H1 (cell line): ENCODE data around the gene STX8. TPM values are rescaled to one million over a fixed set of nuclear protein-coding genes. Genes with fewer than 3 reads are reported as not detected.

ENCODE experiments used
- CTCF ChIA-PET: fragments of 300-600 bp; sonication (Branson Sonifier 250); formaldehyde crosslinking; loops from one replicate; lab custom pipeline; 2021; ENCODE audit not compliant: partially characterized antibody; lab: Charles Lee
- POLR2A ChIA-PET: fragments of 300-600 bp; sonication (Branson Sonifier 250); formaldehyde crosslinking; loops from one replicate; lab custom pipeline; 2021; ENCODE audit warnings: inconsistent platforms; ENCODE audit not compliant: partially characterized antibody; lab: Charles Lee
- DNase-seq, 2 experiments: peaks; one replicate each; pipeline versions ENCODE4 v3.0.0 to v3.0.0-alpha.2; 2010 to 2022; ENCODE audit warnings: low spot score in 2 of 2, low read depth in 1 of 2, mixed read lengths in 1 of 2
- FAIRE-seq: peaks from 2 replicates; lab custom pipeline; 2011; peaks lifted over from hg19 to GRCh38; lab: Jason Lieb, UNC
- H2AFZ ChIP-seq: 2 replicates; pipeline ENCODE4 v1.8.1; 2012; ENCODE audit warnings: low read length, inconsistent platforms
- H2AK5ac ChIP-seq: 2 replicates; pipeline ENCODE4 v1.6.1; 2013; ENCODE audit warnings: low read depth, low read length
- H2BK120ac ChIP-seq: replicated peaks from 2 replicates; pipeline ENCODE3; 2013; ENCODE audit warnings: low read depth, low read length, inconsistent platforms
- H2BK12ac ChIP-seq: 2 replicates; pipeline ENCODE4 v1.6.1; 2013; ENCODE audit warnings: low read depth, low read length
- H2BK15ac ChIP-seq: 2 replicates; pipeline ENCODE4 v1.6.1; 2013; ENCODE audit warnings: low read length
- H2BK20ac ChIP-seq: 2 replicates; pipeline ENCODE4 v1.6.1; 2013; ENCODE audit warnings: low read length
- H2BK5ac ChIP-seq: 2 replicates; pipeline ENCODE4 v1.6.1; 2013; ENCODE audit warnings: low read depth, low read length
- H3K14ac ChIP-seq: 2 replicates; pipeline ENCODE4 v1.6.1; 2013; ENCODE audit warnings: inconsistent platforms; ENCODE audit not compliant: insufficient read length
- H3K18ac ChIP-seq: 2 replicates; pipeline ENCODE4 v1.6.1; 2013; ENCODE audit warnings: low read length; ENCODE audit errors: extremely low read depth
- H3K23ac ChIP-seq: 2 replicates; pipeline ENCODE4 v1.6.1; 2013; ENCODE audit warnings: inconsistent platforms; ENCODE audit not compliant: insufficient read length
- H3K23me2 ChIP-seq: 2 replicates; pipeline ENCODE4 v1.6.1; 2013; ENCODE audit warnings: low read depth, low read length
- H3K27ac ChIP-seq: 2 replicates; pipeline ENCODE4 v1.6.1; 2011; ENCODE audit warnings: low read depth, low read length, inconsistent platforms
- H3K27me3 ChIP-seq, 4 experiments: replicated peaks in 1 of 4; 1 replicate in 1 of 4; 2 replicates in 3 of 4; pipeline versions ENCODE4 v1.6.1 to v1.8.1; 2011 to 2013; ENCODE audit warnings: low read length in 3 of 4, mild to moderate bottlenecking in 3 of 4, inconsistent platforms in 2 of 4, mixed read lengths in 2 of 4, moderate library complexity in 1 of 4; ENCODE audit not compliant: control insufficient read depth in 3 of 4, insufficient read depth in 3 of 4; ENCODE audit errors: extremely low read depth in 1 of 4
- H3K36me3 ChIP-seq, 4 experiments: 2 replicates each; pipeline versions ENCODE4 v1.6.1 to v1.8.1; 2011 to 2013; ENCODE audit warnings: mild to moderate bottlenecking in 4 of 4, low read length in 3 of 4, moderate library complexity in 2 of 4, control low read depth in 1 of 4, inconsistent platforms in 1 of 4; ENCODE audit not compliant: insufficient read depth in 4 of 4, control insufficient read depth in 2 of 4
- H3K4ac ChIP-seq: replicated peaks from 2 replicates; pipeline ENCODE3; 2013; ENCODE audit warnings: low read length, low read depth, mixed read lengths, inconsistent platforms; ENCODE audit not compliant: insufficient read length
- H3K4me1 ChIP-seq, 4 experiments: replicated peaks in 1 of 4; 1 replicate in 1 of 4; 2 replicates in 3 of 4; pipeline versions ENCODE4 v1.6.1 to v1.8.1; 2011 to 2013; ENCODE audit warnings: low read length in 3 of 4, inconsistent platforms in 2 of 4, mixed read lengths in 1 of 4; ENCODE audit not compliant: insufficient read depth in 4 of 4, control insufficient read depth in 3 of 4
- H3K4me2 ChIP-seq, 2 experiments: 2 replicates each; pipeline versions ENCODE4 v1.6.1 to v1.8.1; 2011 to 2013; ENCODE audit warnings: low read depth in 2 of 2, low read length in 2 of 2, control low read depth in 1 of 2, inconsistent platforms in 1 of 2, mild to moderate bottlenecking in 1 of 2; ENCODE audit not compliant: insufficient read depth in 1 of 2
- H3K4me3 ChIP-seq, 4 experiments: fragments of 200-600, 300-600 bp in 1 of 4; sonication (generic), shearing (Covaris generic), sonication (Bioruptor Twin) in 1 of 4; 2 replicates each; pipeline versions ENCODE4 v1.5.1 to v1.8.1; 2011 to 2016; ENCODE audit warnings: low read length in 4 of 4, low read depth in 3 of 4, control low read depth in 2 of 4, inconsistent platforms in 2 of 4, mild to moderate bottlenecking in 2 of 4, mixed read lengths in 1 of 4, moderate library complexity in 1 of 4; ENCODE audit not compliant: insufficient read depth in 2 of 4; ENCODE audit errors: extremely low read depth in 1 of 4
- H3K56ac ChIP-seq: replicated peaks from 2 replicates; pipeline ENCODE3; 2013; ENCODE audit warnings: low read depth, mild to moderate bottlenecking, mixed read lengths, low read length, inconsistent platforms; ENCODE audit not compliant: insufficient read length
- H3K79me1 ChIP-seq: 2 replicates; pipeline ENCODE4 v1.6.1; 2013; ENCODE audit warnings: low read depth, low read length, control low read depth
- H3K79me2 ChIP-seq, 2 experiments: 2 replicates each; pipeline versions ENCODE4 v1.6.1 to v1.8.1; 2012 to 2013; ENCODE audit warnings: low read length in 2 of 2, mild to moderate bottlenecking in 2 of 2, inconsistent platforms in 1 of 2; ENCODE audit not compliant: insufficient read depth in 2 of 2, control insufficient read depth in 1 of 2
- H3K9ac ChIP-seq, 4 experiments: replicated peaks in 1 of 4; 1 replicate in 1 of 4; 2 replicates in 3 of 4; pipeline versions ENCODE4 v1.6.1 to v1.8.1; 2011 to 2013; ENCODE audit warnings: low read depth in 3 of 4, low read length in 3 of 4, control low read depth in 2 of 4, mild to moderate bottlenecking in 2 of 4, moderate library complexity in 2 of 4, inconsistent platforms in 1 of 4; ENCODE audit errors: extremely low read depth in 1 of 4
- H3K9me3 ChIP-seq, 2 experiments: 2 replicates each; pipeline versions ENCODE4 v1.6.1 to v1.8.1; 2012 to 2013; ENCODE audit warnings: mild to moderate bottlenecking in 2 of 2, moderate library complexity in 2 of 2, control low read depth in 1 of 2, inconsistent platforms in 1 of 2, low read depth in 1 of 2, low read length in 1 of 2, mixed read lengths in 1 of 2; ENCODE audit not compliant: insufficient read depth in 2 of 2
- H4K20me1 ChIP-seq, 2 experiments: replicated peaks in 1 of 2; 2 replicates each; pipeline versions ENCODE3 to v1.8.1; 2011 to 2013; ENCODE audit warnings: inconsistent platforms in 2 of 2, low read length in 2 of 2, mild to moderate bottlenecking in 1 of 2; ENCODE audit not compliant: insufficient read depth in 2 of 2, control insufficient read depth in 1 of 2
- H4K5ac ChIP-seq: 2 replicates; pipeline ENCODE4 v1.6.1; 2013; ENCODE audit warnings: low read length, low read depth, mixed read lengths, inconsistent platforms; ENCODE audit not compliant: insufficient read length
- H4K8ac ChIP-seq: 2 replicates; pipeline ENCODE4 v1.8.0; 2013; ENCODE audit warnings: mild to moderate bottlenecking, moderate library complexity, low read length, inconsistent platforms; ENCODE audit not compliant: insufficient read depth; ENCODE audit errors: extremely low read depth
- H4K91ac ChIP-seq: replicated peaks from 2 replicates; pipeline ENCODE3; 2013; ENCODE audit warnings: low read length, mixed read lengths, inconsistent platforms; ENCODE audit not compliant: insufficient read length
- BCL11A ChIP-seq, 2 experiments: IDR thresholded peaks; one replicate each; pipeline ENCODE4 v1.6.1; 2011; ENCODE audit warnings: low read depth in 2 of 2, low read length in 2 of 2, mild to moderate bottlenecking in 2 of 2
- CBX5 ChIP-seq: fragments of 300-800, 300-1000 bp; sonication (generic); IDR thresholded peaks from 2 replicates; pipeline ENCODE4 v1.7.1; 2016; ENCODE audit warnings: antibody characterized with exemption, low read length, low read depth
- CBX8 ChIP-seq: fragments of 300-800, 300-1000 bp; sonication (generic); IDR thresholded peaks from 2 replicates; pipeline ENCODE4 v1.7.1; 2016; ENCODE audit warnings: low read depth, low read length, borderline replicate concordance
- CREB1 ChIP-seq: IDR thresholded peaks from 2 replicates; pipeline ENCODE4 v1.6.1; 2012; ENCODE audit warnings: inconsistent platforms
- EP300 ChIP-seq, 2 experiments: IDR thresholded peaks; 1 replicate in 1 of 2; 2 replicates in 1 of 2; pipeline ENCODE4 v1.6.1; 2011 to 2012; ENCODE audit warnings: low read depth in 2 of 2, low read length in 2 of 2, mild to moderate bottlenecking in 2 of 2, borderline replicate concordance in 1 of 2, inconsistent platforms in 1 of 2, moderate library complexity in 1 of 2
- HDAC2 ChIP-seq, 2 experiments: fragments of 300-600 bp in 1 of 2; sonication (generic) in 1 of 2; IDR thresholded peaks; 2 replicates each; pipeline ENCODE4 v1.6.1; 2011 to 2012; ENCODE audit warnings: low read depth in 2 of 2, low read length in 2 of 2, mild to moderate bottlenecking in 2 of 2, moderate library complexity in 2 of 2, borderline replicate concordance in 1 of 2, inconsistent platforms in 1 of 2
- MAFK ChIP-seq: IDR thresholded peaks from 2 replicates; pipeline ENCODE4 v1.6.1; 2012; ENCODE audit warnings: low read depth, mild to moderate bottlenecking, improper control_type of control experiment, low read length
- PHF8 ChIP-seq: fragments of 200-600 bp; sonication (generic); conservative IDR thresholded peaks from 2 replicates; pipeline ENCODE4 v1.7.1; 2012; ENCODE audit warnings: low read depth, mild to moderate bottlenecking, inconsistent platforms, low read length, moderate library complexity
- RNF2 ChIP-seq: fragments of 200-900, 300-1000 bp; sonication (generic); IDR thresholded peaks from 2 replicates; pipeline ENCODE4 v1.7.1; 2016; ENCODE audit warnings: borderline replicate concordance, low read depth, mild to moderate bottlenecking, antibody characterized with exemption, low read length; ENCODE audit not compliant: poor library complexity, severe bottlenecking; ENCODE audit errors: missing control alignments
- SP4 ChIP-seq: IDR thresholded peaks from 2 replicates; pipeline ENCODE4 v1.6.1; 2012; ENCODE audit warnings: low read length, inconsistent platforms
- SUZ12 ChIP-seq: fragments of 200-600 bp; sonication (generic); IDR thresholded peaks from 2 replicates; pipeline ENCODE4 v1.6.1; 2012; ENCODE audit warnings: mild to moderate bottlenecking, inconsistent platforms, low read length, moderate library complexity, mixed read lengths
- TBP ChIP-seq: IDR thresholded peaks from 2 replicates; pipeline ENCODE4 v1.6.1; 2011; ENCODE audit warnings: low read depth, low read length, improper control_type of control experiment
- WGBS, 2 experiments: shearing (Covaris generic) in 1 of 2; methylation state at CpG; one replicate each; pipeline versions ENCODE4 v1.1.6 to v1.1.7; 2013 to 2015; ENCODE audit warnings: low lambda C conversion rate in 2 of 2, mixed read lengths in 2 of 2, inconsistent platforms in 1 of 2, low coverage in 1 of 2, missing lambda C conversion rate in 1 of 2; ENCODE audit not compliant: insufficient replicate concordance in 2 of 2, insufficient coverage in 1 of 2, insufficient read length in 1 of 2; ENCODE audit errors: extremely low coverage in 1 of 2, missing lambda C conversion rate in 1 of 2; 5-methylcytosine and 5-hydroxymethylcytosine counted together
- polyA plus RNA-seq, 7 experiments: library from polyadenylated mRNA; depleted of rRNA in 3 of 7; stranded (reverse) in 5 of 7; unstranded in 2 of 7; fragments of >200 nt in 5 of 7; fragments of 200-250 nt in 2 of 7; gene quantifications; 1 replicate in 5 of 7; 2 replicates in 1 of 7; 4 replicates in 1 of 7; pipeline versions ENCODE4 v1.2.1 to v1.2.3, GENCODE V29; 2011 to 2013; ENCODE audit warnings: missing spikeins in 2 of 7, mixed read lengths in 2 of 7
- total RNA-seq: library from RNA; stranded (reverse); fragmentation: NEBNext Ultra II Directional; extraction: Animal tissue kit (Norgen Biotek cat#: 25700); gene quantifications from 2 replicates; pipeline ENCODE4 v1.2.1, GENCODE V29; 2021

Gene STX8
- total and polyA plus RNA-seq, 2 of the 8 experiments (the other 6 are each of a cell fraction or from before 2014, with no cell fraction given), result 22.8 to 42.5 TPM

DNA sequence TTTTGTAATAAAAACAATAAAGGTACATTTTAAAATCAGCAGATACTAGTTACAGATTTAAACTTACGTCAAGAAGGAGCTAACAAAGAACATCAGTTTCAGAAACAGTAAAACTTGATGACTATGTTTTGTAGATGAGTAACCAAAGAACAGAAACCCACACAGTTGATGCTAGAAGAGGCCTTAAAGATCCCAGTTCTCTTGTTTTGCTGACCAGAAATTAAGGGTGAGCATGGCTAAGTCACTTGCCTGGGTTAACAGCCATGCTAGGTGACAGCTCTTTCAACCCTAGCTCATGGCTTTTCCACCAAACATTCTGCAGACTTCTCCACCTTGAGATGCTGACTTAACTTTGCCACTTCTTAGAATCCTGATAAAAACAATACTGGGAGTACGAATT, 26.4 kb downstream of the STX8 start:
- Histone ChIP-seq H3K79me2 (no peaks in the 10 kb centered on the region), H2AFZ (no peak overlapping the region), H2BK15ac (no peak overlapping the region), H3K36me3 (no peaks in the 10 kb centered on the region), H3K4me2 (no peak overlapping the region), H2BK5ac (no peak overlapping the region), H4K5ac (no peak overlapping the region), H2AK5ac (no peak overlapping the region), H3K56ac (no peak overlapping the region), H3K18ac (no peak overlapping the region), H2BK20ac (no peak overlapping the region), H3K23ac (no peak overlapping the region), H3K9me3 (no peaks in the 10 kb centered on the region), H2BK120ac (no peak overlapping the region), H3K23me2 (no peaks in the 10 kb centered on the region), H3K9ac (no peak overlapping the region), H4K91ac (no peak overlapping the region), H3K27me3 (no peaks in the 10 kb centered on the region), H3K14ac (no peak overlapping the region), H3K4me3 (no peak overlapping the region), H2BK12ac (no peak overlapping the region), H4K20me1 (no peaks in the 10 kb centered on the region), H3K27ac (no peak overlapping the region), H3K79me1 (no peaks in the 10 kb centered on the region), H3K4ac (no peak overlapping the region), H3K4me1 (no peaks in the 10 kb centered on the region), H4K8ac (no peak overlapping the region)
- DNase-seq (no peak), FAIRE-seq (no peak)
- CTCF ChIA-PET, result interaction anchor here (0.8 to 1.6 kb wide), 3 partner anchors 18 to 27 kb away, joined by 3 to 5 read pairs (median 4); partner anchors contain the start of gene CFAP52
- POLR2A ChIA-PET, result no interaction called here
- WGBS, 2 experiments, result 96% methylated on average over 2 of the region's 2 CpGs; no CpG with 5 or more reads in 1 of the 2 experiments
- no peak for TF ChIP-seq SP4
- TF ChIP-seq TBP, result no peak
- no peak for TF ChIP-seq CREB1
- TF ChIP-seq MAFK, result no peak
- TF ChIP-seq HDAC2 (IDR thresholded peaks at IDR 0.05; ENCODE audit: borderline replicate concordance in 1 of 2, low read depth in 2 of 2, low read length in 2 of 2), result no peak
- TF ChIP-seq EP300 (IDR thresholded peaks at IDR 0.05; ENCODE audit: borderline replicate concordance in 1 of 2, low read depth in 2 of 2, low read length in 2 of 2), result no peak
- no peak for TF ChIP-seq RNF2
- TF ChIP-seq PHF8, result no peak
- no peak for TF ChIP-seq CBX5
- no peak for TF ChIP-seq BCL11A (IDR thresholded peaks at IDR 0.05; ENCODE audit: low read depth in 2 of 2, low read length in 2 of 2)
- TF ChIP-seq CBX8, result no peak
- no peak for TF ChIP-seq SUZ12
